Endothelial cell of umbilical vein (primary cell): Measurements from ENCODE around the gene FBXO21.

Source experiments
- CTCF ChIP-seq, 2 donors: IDR thresholded peaks; 1 replicate in 1 of 2; 2 replicates in 1 of 2; pipeline ENCODE4 v1.5.1; 2011; ENCODE audit warnings: low read length in 2 of 2, mild to moderate bottlenecking in 2 of 2, moderate library complexity in 2 of 2, control low read depth in 1 of 2, inconsistent platforms in 1 of 2, low read depth in 1 of 2; ENCODE audit not compliant: insufficient read depth in 1 of 2; ENCODE audit errors: extremely low read depth in 1 of 2
- TF ChIP-seq, protein P1 (sequence below): IDR thresholded peaks from 2 replicates; pipeline ENCODE4 v1.6.1; 2011; ENCODE audit not compliant: insufficient read depth, insufficient read length

- TF ChIP-seq, protein P1, sequence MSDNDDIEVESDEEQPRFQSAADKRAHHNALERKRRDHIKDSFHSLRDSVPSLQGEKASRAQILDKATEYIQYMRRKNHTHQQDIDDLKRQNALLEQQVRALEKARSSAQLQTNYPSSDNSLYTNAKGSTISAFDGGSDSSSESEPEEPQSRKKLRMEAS: no peak
- TF ChIP-seq CTCF (IDR thresholded peaks at IDR 0.05; ENCODE audit: extremely low read depth in 1 of 2, insufficient read depth in 1 of 2, low read depth in 1 of 2, low read length in 2 of 2): no peak
These were observed 28.1 kb downstream of the FBXO21 start for GRCh38 chr12:117162167-117162539.
